NCI-H460 (cell line): ENCODE data around the gene BASP1. TPM values are rescaled to one million over a fixed set of nuclear protein-coding genes. Genes with fewer than 3 reads are reported as not detected.
"Not testable (repeated sequence)": the region's sequence is repeated elsewhere in the genome, so short reads cannot be mapped to it uniquely, and the experiment has no call there.

Experiments
- DNase-seq: peaks from one replicate; pipeline ENCODE4 v3.0.0-alpha.2; 2016; ENCODE audit warnings: low read depth; ENCODE audit errors: extremely low read depth
- total RNA-seq: library from RNA; depleted of rRNA; stranded (reverse); fragments of >200 nt; shearing (Covaris generic); gene quantifications from 2 replicates; pipeline ENCODE4 v1.2.3, GENCODE V29; 2014

Gene BASP1
- total RNA-seq, 1 experiment from 2014 or later: 162 TPM

GRCh38 chr5:17249029-17249634, 31.7 kb downstream of the BASP1 start:
- DNase-seq: peak; percentile 87

- DNase-seq: not testable (repeated sequence)
Observed at GRCh38 chr5:17249841-17250240, 32.4 kb downstream of the BASP1 start.

GRCh38 chr5:17252543-17252942, 35.1 kb downstream of the BASP1 start:
- no peak for DNase-seq

GRCh38 chr5:17255471-17256021, 38.1 kb downstream of the BASP1 start:
- DNase-seq: peak; percentile 89

GRCh38 chr5:17256171-17256570, 38.7 kb downstream of the BASP1 start:
- no peak for DNase-seq

GRCh38 chr5:17256839-17257238, 39.4 kb downstream of the BASP1 start:
- DNase-seq: no peak

- no peak for DNase-seq
Observed at GRCh38 chr5:17257705-17258273, 40.4 kb downstream of the BASP1 start.

GRCh38 chr5:17258431-17258830, 41.0 kb downstream of the BASP1 start:
- no peak for DNase-seq

- not testable (repeated sequence) for DNase-seq
Observed at GRCh38 chr5:17259012-17259411, 41.6 kb downstream of the BASP1 start.

GRCh38 chr5:17259630-17260257, 42.3 kb downstream of the BASP1 start:
- no peak for DNase-seq

GRCh38 chr5:17260549-17260948, 43.1 kb downstream of the BASP1 start:
- DNase-seq: no peak

GRCh38 chr5:17261075-17261474, 43.6 kb downstream of the BASP1 start:
- DNase-seq: no peak

- DNase-seq: no peak
Observed at GRCh38 chr5:17265041-17265440, 47.6 kb downstream of the BASP1 start.

GRCh38 chr5:17267106-17267505, 49.7 kb downstream of the BASP1 start:
- DNase-seq: no peak

- no peak for DNase-seq
Observed at GRCh38 chr5:17269201-17269600, 51.8 kb downstream of the BASP1 start.

- DNase-seq: no peak
Observed at GRCh38 chr5:17272111-17272510, 54.7 kb downstream of the BASP1 start.

- no peak for DNase-seq
Observed at GRCh38 chr5:17275289-17276158, 58.1 kb downstream of the BASP1 start.

GRCh38 chr5:17276445-17276844, 59.0 kb downstream of the BASP1 start:
- no peak for DNase-seq

GRCh38 chr5:17277907-17278306, 60.5 kb downstream of the BASP1 start:
- no peak for DNase-seq

GRCh38 chr5:17278931-17279330, 61.5 kb downstream of the BASP1 start:
- DNase-seq: no peak

- no peak for DNase-seq
Observed at GRCh38 chr5:17279487-17279886, 62.1 kb downstream of the BASP1 start.
